Type B pancreatic cell (in vitro differentiated cells): ENCODE results near the gene PTPRK. TPM values are rescaled to one million over a fixed set of nuclear protein-coding genes. Genes with fewer than 3 reads are reported as not detected.

ENCODE experiments used
- DNase-seq: peaks from one replicate; pipeline ENCODE4 v3.0.0; 2021; ENCODE audit warnings: mixed read lengths; ENCODE audit not compliant: unreplicated experiment; ENCODE audit errors: extremely low spot score
- H3K27ac Mint-ChIP-seq: 2 replicates; pipeline ENCODE4 v1.8.0; 2021; ENCODE audit warnings: mild to moderate bottlenecking, mixed read lengths
- H3K27me3 Mint-ChIP-seq: 2 replicates; pipeline ENCODE4 v1.8.0; 2021; ENCODE audit warnings: mixed read lengths
- H3K36me3 Mint-ChIP-seq: 2 replicates; pipeline ENCODE4 v1.8.0; 2021; ENCODE audit warnings: mixed read lengths
- H3K4me1 Mint-ChIP-seq: one replicate; pipeline ENCODE4 v1.8.0; 2021; ENCODE audit warnings: mixed read lengths; ENCODE audit not compliant: unreplicated experiment
- H3K4me3 Mint-ChIP-seq: 2 replicates; pipeline ENCODE4 v1.8.0; 2021; ENCODE audit warnings: mild to moderate bottlenecking, mixed read lengths
- H3K9me3 Mint-ChIP-seq: 2 replicates; pipeline ENCODE4 v1.8.0; 2021; ENCODE audit warnings: mixed read lengths
- CTCF ChIP-seq: fragments of 200-600 bp; sonication (generic); conservative IDR thresholded peaks from 2 replicates; pipeline ENCODE4 v1.5.0; 2021; ENCODE audit warnings: antibody characterized with exemption, mild to moderate bottlenecking
- total RNA-seq: library from RNA; stranded (reverse); gene quantifications from 2 replicates; pipeline ENCODE4 v1.2.1, GENCODE V29; 2021; ENCODE audit warnings: low replicate concordance

Gene PTPRK
- total RNA-seq, 1 donor from 2014 or later = 63.4 TPM

GRCh38 chr6:128018821-128019220 is 501.6 kb downstream of the PTPRK start:
- Mint-ChIP-seq H3K27me3 (no peaks in the 10 kb centered on the region), H3K4me3 (no peak overlapping the region)

GRCh38 chr6:128017288-128017687 is 503.1 kb downstream of the PTPRK start:
- H3K4me3 Mint-ChIP-seq = no peak overlapping the region
- no peaks in the 10 kb centered on the region for H3K36me3 Mint-ChIP-seq

More at GRCh38 chr6:128018821-128019220, 501.6 kb downstream of the PTPRK start:
- no peaks in the 10 kb centered on the region for H3K4me1 Mint-ChIP-seq
- peaks cover 2% of the 10 kb centered on the region for H3K36me3 Mint-ChIP-seq
- DNase-seq = no peak
- H3K27ac Mint-ChIP-seq = no peak overlapping the region
- no peak for TF ChIP-seq CTCF
- no peaks in the 10 kb centered on the region for H3K9me3 Mint-ChIP-seq

GRCh38 chr6:128007658-128008057 is 512.7 kb downstream of the PTPRK start:
- H3K36me3 Mint-ChIP-seq = peaks cover 6% of the 10 kb centered on the region
- no peak for DNase-seq
- H3K4me3 Mint-ChIP-seq = no peak overlapping the region
- peaks cover under 1% of the 10 kb centered on the region for H3K4me1 Mint-ChIP-seq
- TF ChIP-seq CTCF = no peak
- no peaks in the 10 kb centered on the region for H3K9me3 Mint-ChIP-seq
- no peaks in the 10 kb centered on the region for H3K27me3 Mint-ChIP-seq
- H3K27ac Mint-ChIP-seq = no peak overlapping the region

More at GRCh38 chr6:128017288-128017687, 503.1 kb downstream of the PTPRK start:
- Mint-ChIP-seq H3K27me3 (no peaks in the 10 kb centered on the region), H3K27ac (no peak overlapping the region), H3K9me3 (no peaks in the 10 kb centered on the region), H3K4me1 (peaks cover 9% of the 10 kb centered on the region)
- DNase-seq = no peak
- no peak for TF ChIP-seq CTCF

GRCh38 chr6:128005009-128005408 is 515.4 kb downstream of the PTPRK start:
- Mint-ChIP-seq H3K9me3 (no peaks in the 10 kb centered on the region), H3K27ac (no peak overlapping the region), H3K4me3 (no peak overlapping the region), H3K4me1 (no peaks in the 10 kb centered on the region), H3K27me3 (no peaks in the 10 kb centered on the region), H3K36me3 (peaks cover 6% of the 10 kb centered on the region)
- no peak for DNase-seq
- TF ChIP-seq CTCF = no peak

- peaks cover 10% of the 10 kb centered on the region for H3K36me3 Mint-ChIP-seq
- H3K4me3 Mint-ChIP-seq = no peak overlapping the region
- no peaks in the 10 kb centered on the region for H3K9me3 Mint-ChIP-seq
- no peak for DNase-seq
- H3K4me1 Mint-ChIP-seq = no peaks in the 10 kb centered on the region
- no peak overlapping the region for H3K27ac Mint-ChIP-seq
- TF ChIP-seq CTCF = no peak
- H3K27me3 Mint-ChIP-seq = no peaks in the 10 kb centered on the region
These were observed 520.0 kb downstream of the PTPRK start for GRCh38 chr6:128000363-128000762.

- no peak for TF ChIP-seq CTCF
- DNase-seq = no peak
- Mint-ChIP-seq H3K4me1 (no peaks in the 10 kb centered on the region), H3K27ac (no peak overlapping the region), H3K4me3 (no peak overlapping the region), H3K36me3 (peaks cover 7% of the 10 kb centered on the region), H3K9me3 (no peaks in the 10 kb centered on the region), H3K27me3 (no peaks in the 10 kb centered on the region)
These were observed 521.4 kb downstream of the PTPRK start for GRCh38 chr6:127998985-127999384.
